ENCODE results near the gene TAMALIN.

The TAMALIN gene

DNA sequence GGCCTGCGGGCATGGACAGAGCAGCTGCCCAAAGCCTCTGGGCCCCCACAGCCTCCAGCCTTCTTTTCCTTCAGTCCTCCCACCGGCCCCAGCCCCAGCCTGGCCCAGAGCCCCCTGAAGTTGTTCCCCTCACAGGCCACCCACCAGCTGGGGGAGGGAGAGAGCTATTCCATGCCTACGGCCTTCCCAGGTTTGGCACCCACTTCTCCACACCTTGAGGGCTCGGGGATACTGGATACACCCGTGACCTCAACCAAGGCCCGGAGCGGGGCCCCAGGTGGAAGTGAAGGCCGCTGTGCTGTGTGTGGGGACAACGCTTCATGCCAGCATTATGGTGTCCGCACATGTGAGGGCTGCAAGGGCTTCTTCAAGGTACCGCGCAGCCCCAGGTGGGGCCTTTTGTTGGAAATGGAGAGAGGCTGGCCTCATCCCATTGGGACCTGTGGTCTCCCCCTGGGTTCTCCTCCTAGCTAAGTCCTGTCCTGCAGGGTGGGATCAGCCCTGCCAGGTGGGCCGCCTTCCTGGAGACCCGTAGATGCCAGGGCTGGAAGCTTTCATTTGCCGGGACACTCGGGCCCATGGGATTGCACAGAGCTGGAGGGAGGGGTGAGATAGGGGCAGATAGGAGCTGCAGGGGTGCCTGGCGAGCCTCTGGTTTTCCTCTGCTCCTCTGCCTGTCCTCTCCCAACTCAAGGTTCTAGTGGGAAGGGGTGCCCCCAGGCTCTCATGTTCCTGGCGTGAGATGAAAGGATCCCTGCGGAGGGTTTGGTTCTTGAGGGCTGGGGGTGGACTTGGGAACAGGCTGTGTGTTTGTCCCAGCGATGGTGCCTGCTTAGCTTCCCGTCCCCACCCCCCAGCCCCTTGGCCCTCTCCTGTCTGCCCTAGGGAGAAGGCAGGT, 48.3 kb downstream of the TAMALIN start:
- no peak for DNase-seq
- TF ChIP-seq POLR2A (IDR thresholded peaks at IDR 0.05; ENCODE audit: low read length): no peak
- TF ChIP-seq GATA1 (IDR thresholded peaks at IDR 0.05; ENCODE audit: low read depth, low read length): no peak

DNA sequence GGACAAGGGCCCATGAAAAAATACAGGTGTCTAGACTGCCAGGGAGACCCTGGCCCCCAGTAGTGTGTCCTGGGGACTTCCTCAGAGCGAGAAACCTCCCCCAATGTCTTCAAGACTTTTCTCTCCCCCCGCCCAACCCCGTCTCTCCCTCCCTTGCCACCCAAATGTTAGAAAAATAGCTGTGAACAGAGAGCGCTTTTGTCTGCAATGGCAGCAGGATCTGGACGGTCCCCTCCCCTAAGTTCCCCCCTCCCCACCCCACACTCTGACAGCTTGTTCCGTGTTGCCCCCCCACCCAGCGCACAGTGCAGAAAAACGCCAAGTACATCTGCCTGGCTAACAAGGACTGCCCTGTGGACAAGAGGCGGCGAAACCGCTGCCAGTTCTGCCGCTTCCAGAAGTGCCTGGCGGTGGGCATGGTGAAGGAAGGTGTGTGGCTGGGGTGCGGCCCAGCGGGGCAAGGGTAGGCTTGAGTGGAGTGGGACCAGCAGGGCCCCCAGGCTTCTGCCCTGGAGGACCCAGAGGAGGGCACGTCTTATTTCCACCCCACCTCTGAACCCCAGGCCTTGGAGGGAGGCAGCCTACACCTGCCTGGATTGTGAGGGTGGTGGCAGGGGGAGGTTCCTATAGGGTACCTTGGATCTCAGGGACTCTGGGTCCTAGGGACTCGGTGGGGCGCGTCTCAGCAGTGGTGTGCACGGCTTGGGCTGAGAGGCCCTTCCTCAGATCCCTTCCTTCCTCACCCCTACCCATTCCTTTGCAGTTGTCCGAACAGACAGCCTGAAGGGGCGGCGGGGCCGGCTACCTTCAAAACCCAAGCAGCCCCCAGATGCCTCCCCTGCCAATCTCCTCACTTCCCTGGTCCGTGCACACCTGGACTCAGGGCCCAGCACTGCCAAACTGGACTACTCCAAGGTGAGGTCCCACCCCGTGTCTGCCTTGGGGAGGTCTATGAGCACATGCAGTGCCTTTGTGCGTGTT, 49.3 kb downstream of the TAMALIN start:
- DNase-seq: no peak

DNA sequence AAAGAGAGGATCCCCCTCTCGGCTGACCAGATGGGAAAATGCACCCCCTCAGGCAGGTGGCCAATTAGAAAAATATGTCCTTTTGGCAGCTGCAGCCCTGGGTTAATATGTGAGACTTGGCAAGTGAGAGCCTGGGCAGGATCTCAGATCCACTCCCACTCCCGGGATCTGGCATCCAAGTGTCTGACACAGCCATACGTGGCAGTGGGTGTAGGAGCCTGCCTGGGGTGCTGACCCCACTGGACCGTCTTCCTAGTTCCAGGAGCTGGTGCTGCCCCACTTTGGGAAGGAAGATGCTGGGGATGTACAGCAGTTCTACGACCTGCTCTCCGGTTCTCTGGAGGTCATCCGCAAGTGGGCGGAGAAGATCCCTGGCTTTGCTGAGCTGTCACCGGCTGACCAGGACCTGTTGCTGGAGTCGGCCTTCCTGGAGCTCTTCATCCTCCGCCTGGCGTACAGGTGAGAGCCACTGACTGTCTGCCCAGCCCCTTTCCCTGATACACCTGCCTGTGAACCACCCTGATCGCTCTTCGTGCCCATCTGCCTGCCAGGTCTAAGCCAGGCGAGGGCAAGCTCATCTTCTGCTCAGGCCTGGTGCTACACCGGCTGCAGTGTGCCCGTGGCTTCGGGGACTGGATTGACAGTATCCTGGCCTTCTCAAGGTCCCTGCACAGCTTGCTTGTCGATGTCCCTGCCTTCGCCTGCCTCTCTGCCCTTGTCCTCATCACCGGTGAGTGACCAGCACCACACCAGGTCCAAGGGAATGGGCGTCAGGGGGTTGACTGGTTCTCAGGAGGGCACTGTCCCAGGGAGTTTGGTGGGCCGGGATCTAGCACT, 50.3 kb downstream of the TAMALIN start:
- TF ChIP-seq POLR2A (IDR thresholded peaks at IDR 0.05; ENCODE audit: low read length) (peak; percentile 47), GATA1 (IDR thresholded peaks at IDR 0.05; ENCODE audit: low read depth, low read length) (no peak)
- DNase-seq: no peak

More for the DNA sequence above, 49.3 kb downstream of the TAMALIN start:
- no peak for TF ChIP-seq POLR2A (IDR thresholded peaks at IDR 0.05; ENCODE audit: low read length)
- TF ChIP-seq GATA1 (IDR thresholded peaks at IDR 0.05; ENCODE audit: low read depth, low read length): no peak

DNA sequence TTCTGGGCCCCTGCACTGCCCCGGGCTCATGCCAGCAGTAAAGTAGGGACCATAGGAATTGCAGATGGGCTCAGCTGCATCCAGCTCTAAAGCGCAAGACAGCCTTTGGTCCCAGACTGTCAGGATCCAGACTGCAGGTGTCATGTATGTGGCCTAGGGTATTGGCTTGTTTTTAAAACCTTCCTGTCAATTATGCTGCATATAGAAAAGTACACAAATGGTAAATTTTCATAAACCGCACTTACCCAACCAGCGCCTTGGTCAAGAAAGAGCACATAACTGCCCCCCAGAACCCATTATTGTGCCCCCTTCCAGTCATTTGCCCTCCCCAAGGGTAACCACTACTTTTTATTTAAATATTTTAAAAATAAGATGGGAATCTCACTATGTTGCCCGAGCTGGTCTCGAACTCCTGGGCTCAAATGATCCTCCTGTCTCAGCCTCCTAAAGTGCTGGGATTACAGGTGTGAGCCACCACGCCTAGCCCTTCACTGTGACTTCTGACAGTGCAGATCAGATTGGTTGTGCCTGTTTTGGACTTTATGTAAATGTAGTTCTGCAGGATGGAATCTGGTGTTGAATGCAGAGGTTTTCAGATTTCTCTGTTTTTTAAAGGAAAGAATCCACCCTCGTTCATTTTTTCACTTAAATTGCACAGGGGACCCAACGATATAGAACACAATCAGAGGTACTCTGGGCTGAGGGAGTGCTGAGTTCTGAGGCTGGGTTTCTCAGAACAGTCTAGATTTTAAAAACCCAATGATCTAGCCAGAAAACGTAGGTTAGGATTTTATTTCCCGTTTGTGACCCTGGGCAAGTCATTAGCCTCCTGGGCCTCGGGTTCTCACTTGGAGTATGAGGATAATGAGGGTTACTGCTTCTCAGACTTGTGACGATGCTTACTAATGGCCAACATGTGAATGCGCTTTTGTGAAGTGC, 51.2 kb downstream of the TAMALIN start:
- no peak for TF ChIP-seq POLR2A (IDR thresholded peaks at IDR 0.05; ENCODE audit: low read length)
- TF ChIP-seq GATA1 (IDR thresholded peaks at IDR 0.05; ENCODE audit: low read depth, low read length): no peak
- DNase-seq: no peak

DNA sequence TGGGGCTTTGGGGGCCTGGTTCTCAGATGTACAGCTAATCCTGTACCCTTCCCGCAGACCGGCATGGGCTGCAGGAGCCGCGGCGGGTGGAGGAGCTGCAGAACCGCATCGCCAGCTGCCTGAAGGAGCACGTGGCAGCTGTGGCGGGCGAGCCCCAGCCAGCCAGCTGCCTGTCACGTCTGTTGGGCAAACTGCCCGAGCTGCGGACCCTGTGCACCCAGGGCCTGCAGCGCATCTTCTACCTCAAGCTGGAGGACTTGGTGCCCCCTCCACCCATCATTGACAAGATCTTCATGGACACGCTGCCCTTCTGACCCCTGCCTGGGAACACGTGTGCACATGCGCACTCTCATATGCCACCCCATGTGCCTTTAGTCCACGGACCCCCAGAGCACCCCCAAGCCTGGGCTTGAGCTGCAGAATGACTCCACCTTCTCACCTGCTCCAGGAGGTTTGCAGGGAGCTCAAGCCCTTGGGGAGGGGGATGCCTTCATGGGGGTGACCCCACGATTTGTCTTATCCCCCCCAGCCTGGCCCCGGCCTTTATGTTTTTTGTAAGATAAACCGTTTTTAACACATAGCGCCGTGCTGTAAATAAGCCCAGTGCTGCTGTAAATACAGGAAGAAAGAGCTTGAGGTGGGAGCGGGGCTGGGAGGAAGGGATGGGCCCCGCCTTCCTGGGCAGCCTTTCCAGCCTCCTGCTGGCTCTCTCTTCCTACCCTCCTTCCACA, 52.0 kb downstream of the TAMALIN start:
- no peak for TF ChIP-seq GATA1 (IDR thresholded peaks at IDR 0.05; ENCODE audit: low read depth, low read length)
- no peak for TF ChIP-seq POLR2A (IDR thresholded peaks at IDR 0.05; ENCODE audit: low read length)
- no peak for DNase-seq

GRCh38 chr12:52059582-52060497, 53.1 kb downstream of the TAMALIN start:
- no peak for TF ChIP-seq GATA1 (IDR thresholded peaks at IDR 0.05; ENCODE audit: low read depth, low read length)
- peak; percentile 75 for TF ChIP-seq POLR2A (IDR thresholded peaks at IDR 0.05; ENCODE audit: low read length)
- no peak for DNase-seq

DNA sequence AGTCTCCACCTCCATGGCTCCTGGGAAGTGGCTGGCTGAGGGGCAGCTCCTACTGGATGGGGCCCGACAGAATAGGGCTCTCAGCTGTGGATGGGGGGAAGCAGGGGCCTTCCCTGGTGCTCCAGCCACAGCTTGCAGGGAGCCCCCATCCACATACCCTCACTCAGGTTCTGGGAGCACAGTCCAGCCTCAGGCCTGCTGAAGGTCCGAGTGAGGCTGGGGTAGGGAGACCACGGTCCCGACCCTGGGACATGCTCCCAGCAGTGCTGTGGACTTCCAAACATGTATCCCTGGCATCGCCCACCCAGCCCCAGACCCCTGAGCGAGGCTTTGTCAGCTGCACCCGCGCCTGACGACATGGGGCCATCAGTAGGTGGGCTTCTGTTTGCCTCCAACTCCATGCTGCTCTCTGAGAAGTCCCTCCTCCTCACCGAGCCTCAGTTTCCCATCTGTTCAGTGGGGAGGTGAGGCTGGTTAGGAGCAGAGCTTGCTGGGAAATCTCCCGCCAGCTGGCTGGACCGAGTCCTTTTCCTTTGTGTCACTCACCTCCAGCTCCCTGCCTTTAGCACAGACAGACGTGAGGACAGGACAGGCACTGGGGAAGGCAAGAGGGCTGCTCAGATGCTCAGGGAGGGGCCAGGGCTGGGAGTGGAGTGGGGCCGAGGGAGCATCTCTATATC, 53.9 kb downstream of the TAMALIN start:
- TF ChIP-seq GATA1 (IDR thresholded peaks at IDR 0.05; ENCODE audit: low read depth, low read length): no peak
- no peak for TF ChIP-seq POLR2A (IDR thresholded peaks at IDR 0.05; ENCODE audit: low read length)
- no peak for DNase-seq

GRCh38 chr12:52061470-52062166, 54.9 kb downstream of the TAMALIN start:
- no peak for TF ChIP-seq GATA1 (IDR thresholded peaks at IDR 0.05; ENCODE audit: low read depth, low read length)
- no peak for TF ChIP-seq POLR2A (IDR thresholded peaks at IDR 0.05; ENCODE audit: low read length)
- no peak for DNase-seq

DNA sequence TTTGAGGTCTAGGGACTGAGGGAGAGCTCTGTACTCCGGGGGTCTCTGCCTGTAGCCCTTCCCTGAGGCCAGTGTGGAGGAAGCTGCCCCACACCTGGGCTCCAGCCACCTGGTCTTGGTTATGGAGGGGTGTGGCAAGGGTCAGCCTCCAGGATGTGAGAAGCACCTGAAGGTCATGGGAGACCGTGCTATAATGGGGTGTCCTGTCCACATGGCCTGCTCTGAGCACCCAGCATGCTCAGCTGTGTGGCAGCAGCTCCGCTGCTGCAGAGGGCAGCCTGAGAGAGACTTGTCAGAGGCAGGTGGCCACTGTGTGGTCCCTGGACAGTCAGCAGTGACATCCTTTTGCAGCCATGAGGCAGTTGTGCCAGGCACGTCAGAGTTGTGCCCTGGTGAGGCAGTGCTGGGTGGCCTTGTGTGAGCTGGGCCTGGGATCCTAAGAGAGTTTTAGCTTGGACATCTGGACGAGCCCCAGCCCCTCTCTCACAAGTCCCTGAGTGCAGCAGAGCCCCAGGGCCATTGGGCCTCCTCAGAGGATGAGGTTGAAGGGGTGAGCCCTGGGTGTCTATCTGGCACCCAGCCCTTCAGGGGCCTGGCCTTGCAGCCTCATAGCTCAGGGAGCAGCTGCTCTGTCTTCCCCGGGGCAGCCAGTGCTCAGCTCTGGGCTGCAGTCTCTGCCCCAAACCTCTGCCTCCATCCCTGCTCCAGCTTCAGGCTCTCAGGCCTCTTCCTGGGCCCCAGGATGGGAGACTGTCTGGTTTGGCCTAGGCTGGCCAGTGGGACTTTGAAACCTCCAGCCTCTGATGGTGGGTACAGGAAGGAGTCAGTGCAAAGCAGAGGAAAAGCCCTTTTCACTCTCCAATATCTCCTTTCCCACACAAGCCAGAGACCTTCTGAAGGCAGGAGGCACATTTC, 55.7 kb downstream of the TAMALIN start:
- TF ChIP-seq GATA1 (IDR thresholded peaks at IDR 0.05; ENCODE audit: low read depth, low read length): no peak
- TF ChIP-seq POLR2A (IDR thresholded peaks at IDR 0.05; ENCODE audit: low read length): no peak
- DNase-seq: peak; percentile 22 to 31
